Panc1 (cell line): ENCODE measurements around the gene SULT1C3. TPM values are rescaled to one million over a fixed set of nuclear protein-coding genes. Genes with fewer than 3 reads are reported as not detected.

Source experiments
- ATAC-seq: fragments of 200-7000 bp; cut with Tn5 transposase; 2 replicates; pipeline ENCODE4 v1.9.1; 2020; ENCODE audit warnings: mild to moderate bottlenecking, moderate library complexity
- BruUV-seq: library from RNA; stranded (reverse); fragments of 400-500 nt; replicated peaks from 2 replicates; lab custom pipeline; 2021; lab: Mats Ljungman, UMichigan
- CTCF ChIA-PET: fragments of 300-600 bp; sonication (Branson Sonifier 250); formaldehyde crosslinking; loops from one replicate; lab custom pipeline; 2022; ENCODE audit warnings: antibody characterized with exemption; lab: Charles Lee
- POLR2A ChIA-PET: fragments of 300-600 bp; sonication (Branson Sonifier 250); formaldehyde crosslinking; loops from one replicate; lab custom pipeline; 2022; ENCODE audit warnings: antibody characterized with exemption; lab: Charles Lee
- DNase-seq: peaks from one replicate; pipeline ENCODE4 v3.0.0-alpha.2; 2010; ENCODE audit warnings: low read depth, low spot score
- H3K27ac ChIP-seq: 2 replicates; pipeline ENCODE4 v1.5.1; 2011; ENCODE audit warnings: mild to moderate bottlenecking, low read length, inconsistent platforms
- H3K27me3 ChIP-seq: fragments of 200-500 bp; sonication (Bioruptor generic); 2 replicates; pipeline ENCODE4 v1.6.0; 2014; ENCODE audit warnings: low read length, inconsistent platforms; ENCODE audit not compliant: control insufficient read depth, insufficient read depth
- H3K36me3 ChIP-seq: fragments of 200-500 bp; sonication (Bioruptor generic); 2 replicates; pipeline ENCODE4 v1.5.1; 2014; ENCODE audit warnings: inconsistent platforms, mild to moderate bottlenecking, low read length, moderate library complexity; ENCODE audit not compliant: control insufficient read depth, insufficient read depth
- H3K4me1 ChIP-seq: 2 replicates; pipeline ENCODE4 v1.5.1; 2011; ENCODE audit warnings: inconsistent platforms, mild to moderate bottlenecking, low read length, moderate library complexity; ENCODE audit not compliant: control insufficient read depth, insufficient read depth
- H3K4me3 ChIP-seq, 2 experiments: 2 replicates each; pipeline ENCODE4 v1.5.1; 2011 to 2012; ENCODE audit warnings: low read depth in 2 of 2, low read length in 2 of 2, mild to moderate bottlenecking in 2 of 2, inconsistent platforms in 1 of 2, moderate library complexity in 1 of 2
- H3K9me3 ChIP-seq: fragments of 200-500 bp; sonication (Bioruptor generic); 2 replicates; pipeline ENCODE4 v1.5.1; 2014; ENCODE audit warnings: low read depth, mild to moderate bottlenecking, inconsistent platforms, low read length, moderate library complexity; ENCODE audit not compliant: control insufficient read depth, insufficient read depth
- CTCF ChIP-seq: fragments of 450-650 bp; IDR thresholded peaks from 2 replicates; pipeline ENCODE4 v1.5.1; 2017; ENCODE audit warnings: mild to moderate bottlenecking
- POLR2AphosphoS5 ChIP-seq: IDR thresholded peaks from 2 replicates; pipeline ENCODE4 v1.6.1; 2012; ENCODE audit warnings: mild to moderate bottlenecking, low read depth, low read length, moderate library complexity
- REST ChIP-seq, 2 experiments: IDR thresholded peaks; 2 replicates each; pipeline ENCODE4 v1.6.1; 2011 to 2012; ENCODE audit warnings: low read depth in 2 of 2, control low read depth in 1 of 2, low read length in 1 of 2, mild to moderate bottlenecking in 1 of 2, moderate library complexity in 1 of 2; ENCODE audit not compliant: insufficient read depth in 1 of 2
- SIN3A ChIP-seq: IDR thresholded peaks from 2 replicates; pipeline ENCODE4 v1.6.1; 2012; ENCODE audit warnings: low read depth, mild to moderate bottlenecking, low read length, moderate library complexity, borderline replicate concordance; ENCODE audit not compliant: insufficient read depth
- TCF7L2 ChIP-seq: IDR thresholded peaks from 2 replicates; pipeline ENCODE4 v1.6.1; 2011; ENCODE audit warnings: mild to moderate bottlenecking, low read depth, low read length, inconsistent platforms
- in situ Hi-C: cut with HindIII; loops from 2 replicates; pipeline ENCODE4 v1.10.0; 2016; ENCODE audit warnings: low sequenced_read_pairs, low pct_unique_long_range_greater_than_20kb
- intact Hi-C: fragments of 100-400 bp; cut with micrococcal nuclease; formaldehyde crosslinking; loops from one replicate; pipeline ENCODE4 v1.10.0; 2022; ENCODE audit not compliant: unreplicated experiment
- total RNA-seq: library from RNA; stranded (reverse); gene quantifications from one replicate; pipeline ENCODE4 v1.2.1, GENCODE V29; 2021; ENCODE audit not compliant: unreplicated experiment

The SULT1C3 gene
- total RNA-seq, 1 experiment from 2014 or later, result not detected

GRCh38 chr2:108253106-108253505 is 13.3 kb downstream of the SULT1C3 start:
- Histone ChIP-seq H3K27ac (no peak overlapping the region), H3K4me3 (no peak overlapping the region), H3K27me3 (no peaks in the 10 kb centered on the region; the same call in 1 of the 2 replicates), H3K4me1 (no peaks in the 10 kb centered on the region), H3K36me3 (no peaks in the 10 kb centered on the region), H3K9me3 (no peaks in the 10 kb centered on the region)
- no peak for ATAC-seq
- no peak for DNase-seq
- POLR2A ChIA-PET, result no interaction called here
- no TSS peak for BruUV-seq
- CTCF ChIA-PET, result no interaction called here
- in situ Hi-C loops (no loop called here), intact Hi-C loops (no loop called here)
- TF ChIP-seq TCF7L2, result no peak
- TF ChIP-seq SIN3A, result no peak
- TF ChIP-seq CTCF, result no peak
- TF ChIP-seq REST (IDR thresholded peaks at IDR 0.05; ENCODE audit: insufficient read depth in 1 of 2, low read depth in 2 of 2, low read length in 1 of 2), result no peak
- TF ChIP-seq POLR2AphosphoS5, result no peak

DNA sequence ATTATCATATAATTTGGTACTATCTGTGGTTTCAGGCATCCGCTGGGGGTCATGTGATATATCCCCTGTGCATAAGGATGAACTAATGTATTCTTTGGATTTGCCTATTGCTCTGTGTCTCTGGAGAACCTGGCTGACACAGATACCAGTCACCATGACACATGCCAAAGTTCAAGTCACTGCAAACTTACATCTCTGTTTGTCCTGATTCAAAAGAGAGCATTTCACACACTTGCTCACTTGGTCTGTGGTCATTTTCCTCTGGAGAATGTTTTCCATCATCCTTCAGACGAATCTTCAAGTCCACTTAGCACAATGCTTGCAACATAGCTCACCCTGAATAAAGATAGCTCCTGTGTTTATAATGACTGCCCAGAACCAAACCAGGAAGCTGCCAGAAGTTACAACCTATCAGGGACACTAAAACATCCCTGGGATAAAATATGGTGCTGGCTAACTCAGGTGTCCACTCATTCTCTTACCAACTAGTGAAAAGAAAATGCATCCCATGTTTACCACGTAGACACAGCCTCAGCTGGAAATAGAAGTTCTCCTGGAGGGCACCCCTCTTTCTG is 18.1 kb downstream of the SULT1C3 start:
- ChIA-PET CTCF (no interaction called here), POLR2A (no interaction called here)
- Histone ChIP-seq H3K9me3 (no peaks in the 10 kb centered on the region), H3K27me3 (no peaks in the 10 kb centered on the region), H3K36me3 (no peaks in the 10 kb centered on the region), H3K27ac (no peak overlapping the region), H3K4me3 (no peak overlapping the region), H3K4me1 (no peaks in the 10 kb centered on the region)
- intact Hi-C loops (no loop called here), in situ Hi-C loops (no loop called here)
- BruUV-seq, result no TSS peak
- TF ChIP-seq SIN3A, result no peak
- TF ChIP-seq TCF7L2, result no peak
- ATAC-seq (no peak), DNase-seq (no peak)

DNA sequence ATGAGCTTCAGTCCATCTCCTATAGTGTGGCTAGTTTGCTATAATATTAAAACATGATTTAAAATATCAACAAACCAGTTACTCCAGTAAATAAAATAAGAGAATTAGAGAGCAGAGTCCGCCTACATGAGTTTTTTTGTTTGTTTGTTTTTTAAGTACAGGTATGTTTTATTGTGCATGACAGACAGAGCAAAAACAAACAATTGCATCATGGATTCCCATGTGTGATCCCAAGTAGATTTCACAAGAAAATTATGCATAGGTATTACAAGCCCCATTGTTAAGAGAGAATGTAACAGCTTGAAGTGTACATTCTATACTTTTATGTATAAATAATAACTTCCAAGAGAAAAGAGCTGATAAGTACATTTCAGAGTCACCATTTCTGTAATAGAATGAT is 21.0 kb downstream of the SULT1C3 start:
- in situ Hi-C loops (no loop called here), intact Hi-C loops (no loop called here)
- no peak for ATAC-seq
- DNase-seq, result no peak
- Histone ChIP-seq H3K36me3 (no peaks in the 10 kb centered on the region), H3K9me3 (no peaks in the 10 kb centered on the region), H3K4me3 (no peak overlapping the region), H3K27ac (no peak overlapping the region), H3K4me1 (no peaks in the 10 kb centered on the region), H3K27me3 (no peaks in the 10 kb centered on the region)
- no TSS peak for BruUV-seq
- no peak for TF ChIP-seq POLR2AphosphoS5
- TF ChIP-seq REST (IDR thresholded peaks at IDR 0.05; ENCODE audit: insufficient read depth in 1 of 2, low read depth in 2 of 2, low read length in 1 of 2), result no peak
- TF ChIP-seq CTCF, result no peak
- TF ChIP-seq SIN3A, result no peak
- no peak for TF ChIP-seq TCF7L2
- ChIA-PET CTCF (no interaction called here), POLR2A (no interaction called here)
